Stimulated activated naive CD8-positive, alpha-beta T cell treated with anti-CD3 and anti-CD28 coated beads, Interleukin-15, Interleukin-2, amounts not matched to agents 100 ng/mL and 50 ng/mL, for 24 hours (primary cell): Measurements from ENCODE around the gene MGAT5.

Experiments used
- H3K27ac Mint-ChIP-seq: one replicate; pipeline ENCODE4 v1.8.0; 2021; ENCODE audit warnings: mild to moderate bottlenecking, mixed read lengths
- H3K27me3 Mint-ChIP-seq: one replicate; pipeline ENCODE4 v1.8.0; 2021; ENCODE audit warnings: mixed read lengths
- H3K36me3 Mint-ChIP-seq: one replicate; pipeline ENCODE4 v1.8.0; 2021; ENCODE audit warnings: low read depth, mixed read lengths
- H3K4me1 Mint-ChIP-seq: one replicate; pipeline ENCODE4 v1.8.0; 2021; ENCODE audit warnings: low read depth, mixed read lengths
- H3K4me3 Mint-ChIP-seq: one replicate; pipeline ENCODE4 v1.8.0; 2021; ENCODE audit warnings: mild to moderate bottlenecking, mixed read lengths
- H3K9me3 Mint-ChIP-seq: one replicate; pipeline ENCODE4 v1.8.0; 2021; ENCODE audit warnings: mixed read lengths

The MGAT5 gene

DNA sequence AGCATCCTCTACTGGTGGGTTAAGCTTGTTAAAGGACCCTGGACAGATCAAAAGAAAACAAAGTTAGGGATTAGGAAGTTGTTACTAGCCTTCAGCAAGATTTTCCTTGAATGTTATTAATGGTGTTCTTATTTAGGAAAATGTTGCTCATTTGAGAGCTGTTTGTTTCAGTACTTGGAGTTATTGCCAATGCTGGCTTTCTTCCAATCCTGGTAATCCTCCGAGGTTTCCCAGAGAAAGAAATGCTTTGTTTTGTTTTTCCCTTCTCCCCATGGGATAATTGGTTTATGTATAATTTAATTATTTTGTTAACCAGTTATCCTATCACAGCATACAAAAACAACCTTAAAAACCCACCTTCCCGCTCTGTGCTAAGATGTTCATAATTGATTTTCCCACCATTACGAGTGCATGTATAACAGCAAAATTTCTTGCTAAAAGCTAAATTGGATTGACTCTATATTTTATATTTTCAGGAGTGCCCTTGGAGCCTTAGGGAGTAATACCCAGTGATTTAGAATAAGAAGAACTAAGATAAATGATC is 79.8 kb downstream of the MGAT5 start:
- peaks cover 7% of the 10 kb centered on the region for H3K9me3 Mint-ChIP-seq
- no peak overlapping the region for H3K4me3 Mint-ChIP-seq
- H3K36me3 Mint-ChIP-seq: peaks cover 47% of the 10 kb centered on the region
- H3K4me1 Mint-ChIP-seq: peaks cover 4% of the 10 kb centered on the region
- no peaks in the 10 kb centered on the region for H3K27me3 Mint-ChIP-seq
- no peak overlapping the region for H3K27ac Mint-ChIP-seq

DNA sequence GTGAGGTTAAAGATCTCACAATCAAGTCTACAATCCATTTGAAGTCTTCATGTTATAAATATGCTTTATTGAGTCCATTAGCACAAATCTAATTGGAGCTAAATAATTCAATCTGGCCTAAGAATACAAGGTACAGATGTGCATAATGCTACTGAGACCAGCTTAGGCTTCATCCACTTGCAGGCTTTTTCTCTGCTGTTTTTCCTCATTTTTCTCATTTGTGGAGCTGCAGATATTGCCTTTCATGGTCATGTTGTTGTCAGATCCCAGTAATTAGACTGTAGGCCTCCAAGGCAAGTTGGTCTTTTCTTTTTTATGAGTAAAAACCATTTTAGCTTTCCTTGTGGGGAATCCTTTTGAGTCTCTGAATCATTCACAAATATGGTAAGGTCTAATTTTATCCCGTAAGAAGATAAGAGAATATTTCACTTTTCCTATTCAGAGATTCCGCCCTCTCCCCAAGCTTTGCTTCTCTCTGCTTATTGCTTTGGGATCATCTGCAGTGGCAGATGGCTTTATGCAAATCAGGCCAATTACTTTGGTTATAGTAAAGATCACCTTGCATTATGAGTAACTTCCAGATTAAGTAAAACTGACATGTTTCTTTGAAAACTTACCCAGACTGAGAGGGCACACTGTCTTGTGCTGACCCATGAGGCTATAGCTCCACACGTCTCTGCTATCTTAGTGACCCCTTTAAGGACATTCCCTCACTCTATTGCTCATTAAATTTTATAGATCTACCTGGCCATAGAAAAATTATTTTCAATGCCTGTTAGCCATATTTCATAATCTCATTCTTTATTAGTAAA is 80.9 kb downstream of the MGAT5 start:
- H3K4me1 Mint-ChIP-seq: peaks cover 4% of the 10 kb centered on the region
- H3K9me3 Mint-ChIP-seq: peaks cover 7% of the 10 kb centered on the region
- H3K36me3 Mint-ChIP-seq: peaks cover 47% of the 10 kb centered on the region

DNA sequence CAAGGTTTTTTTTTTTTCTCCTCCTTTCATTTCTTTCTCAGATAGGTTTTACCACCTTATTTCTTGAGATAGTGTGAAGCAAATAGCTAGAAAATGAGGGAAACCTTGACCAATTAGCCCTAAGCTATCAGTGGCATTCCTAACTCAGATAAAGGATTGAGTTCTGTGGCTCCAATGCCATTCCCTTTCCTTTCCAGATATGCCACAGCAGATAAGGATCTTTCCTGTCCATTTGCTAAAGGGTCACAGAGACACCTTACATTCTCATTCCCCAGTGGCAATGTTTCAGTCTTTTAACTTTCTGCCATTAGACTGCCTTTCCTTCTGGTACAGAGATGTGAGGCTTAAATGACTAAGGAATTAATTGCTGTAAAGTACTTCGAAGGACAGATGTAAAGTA is 81.7 kb downstream of the MGAT5 start:
- no peaks in the 10 kb centered on the region for H3K27me3 Mint-ChIP-seq
- H3K36me3 Mint-ChIP-seq: peaks cover 43% of the 10 kb centered on the region
- no peak overlapping the region for H3K4me3 Mint-ChIP-seq
- no peak overlapping the region for H3K27ac Mint-ChIP-seq
- peaks cover 4% of the 10 kb centered on the region for H3K4me1 Mint-ChIP-seq
- H3K9me3 Mint-ChIP-seq: peaks cover 7% of the 10 kb centered on the region

More for the DNA sequence above, 80.9 kb downstream of the MGAT5 start:
- no peak overlapping the region for H3K27ac Mint-ChIP-seq
- no peak overlapping the region for H3K4me3 Mint-ChIP-seq
- no peaks in the 10 kb centered on the region for H3K27me3 Mint-ChIP-seq

DNA sequence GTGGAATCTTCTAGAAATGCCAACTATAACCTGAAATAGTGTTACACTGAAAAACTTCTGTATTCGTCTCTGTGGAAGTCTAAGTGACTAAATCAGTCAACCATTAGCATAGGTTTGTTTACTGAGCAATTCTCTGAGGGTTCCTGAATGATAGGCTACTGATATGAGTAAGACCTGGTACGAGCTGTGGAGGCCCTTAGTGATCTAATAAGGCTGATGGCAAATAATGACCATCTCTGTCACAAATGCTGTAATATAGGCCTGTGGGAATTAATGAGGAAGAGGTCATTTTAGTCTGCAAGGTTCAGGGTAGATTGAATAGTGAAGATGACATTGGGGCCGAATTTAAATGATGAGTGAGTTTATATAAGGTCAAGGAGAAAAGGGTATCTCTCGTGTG is 82.5 kb downstream of the MGAT5 start:
- Mint-ChIP-seq H3K4me3 (no peak overlapping the region), H3K27ac (no peak overlapping the region), H3K9me3 (peaks cover 4% of the 10 kb centered on the region), H3K4me1 (peaks cover 4% of the 10 kb centered on the region), H3K36me3 (peaks cover 42% of the 10 kb centered on the region), H3K27me3 (no peaks in the 10 kb centered on the region)

DNA sequence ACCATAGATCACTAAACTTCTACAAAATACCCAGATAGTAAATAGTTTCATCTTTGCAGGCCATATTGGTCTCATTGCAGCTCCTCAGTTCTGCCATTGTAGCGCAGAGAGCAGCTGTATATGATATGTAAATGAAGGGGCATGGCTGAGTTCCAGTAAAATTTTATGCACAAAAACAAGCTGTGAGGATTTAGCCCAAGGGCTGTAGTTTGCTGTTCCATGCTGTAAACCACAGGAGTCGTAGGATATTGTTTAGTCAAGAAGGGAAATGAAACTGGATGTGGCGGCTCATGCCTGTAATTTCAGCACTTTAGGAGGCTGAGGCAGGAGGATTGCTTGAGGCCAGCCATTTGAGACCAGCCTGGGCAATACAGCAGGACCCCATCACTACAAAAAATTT is 83.0 kb downstream of the MGAT5 start:
- Mint-ChIP-seq H3K4me3 (no peak overlapping the region), H3K9me3 (no peaks in the 10 kb centered on the region), H3K27ac (no peak overlapping the region), H3K27me3 (no peaks in the 10 kb centered on the region), H3K36me3 (peaks cover 44% of the 10 kb centered on the region), H3K4me1 (peaks cover 4% of the 10 kb centered on the region)

DNA sequence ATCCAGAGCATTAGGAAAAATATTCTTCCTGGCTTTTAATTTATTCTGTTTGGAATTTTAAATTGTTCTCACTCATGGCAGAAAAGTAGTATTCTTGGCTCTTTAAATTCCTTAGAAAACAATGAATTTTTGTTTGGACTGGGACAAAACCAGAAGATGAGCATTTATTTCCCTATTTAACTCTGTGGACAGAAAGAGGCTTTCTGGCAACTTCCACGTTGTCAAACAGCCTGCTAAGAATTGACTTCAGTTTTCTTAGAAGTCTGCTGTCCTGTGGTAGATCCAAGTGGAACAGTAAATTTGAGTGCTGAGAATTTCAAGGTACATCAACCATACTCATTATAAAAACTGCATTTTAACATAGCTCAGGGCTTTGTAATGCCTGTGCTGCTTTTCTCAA is 83.8 kb downstream of the MGAT5 start:
- no peak overlapping the region for H3K27ac Mint-ChIP-seq
- H3K4me3 Mint-ChIP-seq: no peak overlapping the region
- H3K27me3 Mint-ChIP-seq: no peaks in the 10 kb centered on the region
- peaks cover 47% of the 10 kb centered on the region for H3K36me3 Mint-ChIP-seq
- H3K9me3 Mint-ChIP-seq: no peaks in the 10 kb centered on the region
- peaks cover 4% of the 10 kb centered on the region for H3K4me1 Mint-ChIP-seq

DNA sequence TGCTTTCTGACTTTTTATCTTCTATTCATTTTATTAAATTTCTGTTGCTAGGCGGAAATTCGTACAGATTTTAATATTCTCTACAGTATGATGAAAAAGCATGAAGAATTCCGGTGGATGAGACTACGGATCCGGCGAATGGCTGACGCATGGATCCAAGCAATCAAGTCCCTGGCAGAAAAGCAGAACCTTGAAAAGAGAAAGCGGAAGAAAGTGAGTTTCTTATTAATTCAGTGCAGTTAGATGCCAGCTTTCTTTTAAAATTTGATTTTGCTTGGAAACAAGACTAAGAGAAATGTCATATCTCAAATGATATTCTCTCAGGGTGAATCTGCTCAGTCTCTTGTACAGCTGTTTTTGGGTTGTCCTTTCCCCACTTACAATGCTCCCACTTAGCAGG is 84.3 kb downstream of the MGAT5 start:
- H3K27me3 Mint-ChIP-seq: no peaks in the 10 kb centered on the region
- no peak overlapping the region for H3K4me3 Mint-ChIP-seq
- peaks cover 52% of the 10 kb centered on the region for H3K36me3 Mint-ChIP-seq
- H3K4me1 Mint-ChIP-seq: peaks cover 4% of the 10 kb centered on the region
- no peaks in the 10 kb centered on the region for H3K9me3 Mint-ChIP-seq
- no peak overlapping the region for H3K27ac Mint-ChIP-seq

DNA sequence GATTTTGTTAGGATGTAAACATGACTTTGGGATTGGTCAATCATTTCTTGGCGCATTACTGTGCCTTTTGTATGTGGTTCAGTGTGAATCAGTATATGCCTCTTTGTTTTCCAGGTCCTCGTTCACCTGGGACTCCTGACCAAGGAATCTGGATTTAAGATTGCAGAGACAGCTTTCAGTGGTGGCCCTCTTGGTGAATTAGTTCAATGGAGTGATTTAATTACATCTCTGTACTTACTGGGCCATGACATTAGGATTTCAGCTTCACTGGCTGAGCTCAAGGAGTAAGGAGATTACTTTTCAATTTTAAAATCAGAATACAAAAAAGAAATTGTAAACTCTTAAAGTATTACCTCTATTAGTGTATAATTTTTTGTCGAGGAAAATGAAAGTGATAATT is 87.6 kb downstream of the MGAT5 start:
- Mint-ChIP-seq H3K27me3 (no peaks in the 10 kb centered on the region), H3K27ac (no peak overlapping the region), H3K36me3 (peaks cover 76% of the 10 kb centered on the region), H3K4me3 (no peak overlapping the region), H3K4me1 (peaks cover 2% of the 10 kb centered on the region), H3K9me3 (no peaks in the 10 kb centered on the region)

DNA sequence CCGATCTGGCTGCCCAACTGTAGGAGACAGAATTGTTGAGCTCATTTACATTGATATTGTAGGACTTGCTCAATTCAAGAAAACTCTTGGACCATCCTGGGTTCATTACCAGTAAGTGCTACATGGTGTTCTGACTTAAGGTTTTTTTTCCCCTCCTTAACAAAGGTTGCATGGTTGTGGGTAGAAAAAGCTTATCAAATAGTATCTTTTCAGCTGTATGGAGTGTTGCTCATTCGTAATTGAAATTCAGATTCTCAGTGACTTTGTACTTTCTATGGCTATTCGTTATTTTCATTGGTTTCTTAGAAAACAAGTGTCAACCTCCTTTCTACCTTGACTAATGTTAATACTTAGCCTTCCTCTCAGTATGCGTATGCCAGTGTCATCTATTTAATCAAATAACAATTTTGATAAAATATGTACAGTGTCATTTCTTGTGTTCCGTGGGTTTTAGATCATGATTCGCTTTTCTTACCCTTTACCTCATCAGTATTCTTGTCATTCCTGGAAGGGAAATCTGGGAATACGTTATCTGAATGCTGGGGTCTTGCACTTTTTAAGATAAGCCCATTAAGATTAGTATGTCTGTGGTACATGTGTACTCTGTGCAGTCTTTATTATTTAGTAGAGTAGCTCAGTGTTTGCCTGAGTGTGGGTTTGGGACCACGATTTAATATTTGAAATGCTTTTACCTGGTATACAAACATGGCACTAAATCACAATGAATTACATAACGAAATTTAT is 91.3 kb downstream of the MGAT5 start:
- Mint-ChIP-seq H3K4me1 (peaks cover 4% of the 10 kb centered on the region), H3K27me3 (no peaks in the 10 kb centered on the region), H3K4me3 (no peak overlapping the region), H3K27ac (no peak overlapping the region), H3K9me3 (no peaks in the 10 kb centered on the region), H3K36me3 (peaks cover 65% of the 10 kb centered on the region)

DNA sequence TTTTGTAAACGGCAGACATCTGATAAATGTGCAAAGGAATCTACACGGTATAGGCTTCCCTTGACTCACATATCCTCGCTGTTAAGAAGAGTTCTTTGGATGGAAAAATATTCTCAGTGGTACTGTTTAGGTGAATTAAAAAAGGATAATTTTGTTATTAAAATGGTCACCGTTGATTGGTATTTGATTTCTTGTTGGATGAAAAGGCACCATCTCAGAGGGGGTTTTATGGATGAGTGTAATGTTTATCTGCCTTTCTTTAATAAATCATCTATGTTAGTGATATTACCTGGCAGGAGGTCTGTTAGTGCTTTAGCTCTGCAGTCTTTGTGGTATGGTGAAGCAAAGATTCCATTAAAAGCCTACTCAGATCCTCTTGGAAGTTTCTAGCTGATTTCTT is 92.3 kb downstream of the MGAT5 start:
- Mint-ChIP-seq H3K27ac (no peak overlapping the region), H3K9me3 (no peaks in the 10 kb centered on the region), H3K36me3 (peaks cover 69% of the 10 kb centered on the region), H3K4me3 (no peak overlapping the region), H3K4me1 (peaks cover 4% of the 10 kb centered on the region), H3K27me3 (no peaks in the 10 kb centered on the region)

DNA sequence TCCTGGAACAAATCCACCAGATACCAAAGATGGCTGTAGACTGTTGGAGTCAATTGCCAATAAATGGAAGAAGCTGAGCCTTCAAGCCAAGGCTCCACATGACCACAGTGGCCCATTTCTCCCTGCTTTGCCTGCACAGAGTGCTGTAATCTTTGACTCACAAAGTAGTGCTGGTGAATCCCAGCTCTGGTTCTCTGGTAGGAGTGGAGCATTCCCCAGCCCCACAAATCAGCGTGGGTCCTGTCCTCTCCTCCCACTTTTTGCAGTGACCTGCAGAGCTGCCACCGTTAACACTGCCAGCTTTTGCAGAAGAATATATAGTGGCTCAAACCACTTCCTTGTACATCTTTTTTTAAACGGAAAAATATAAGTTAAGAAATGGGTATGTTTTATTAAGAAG is 93.9 kb downstream of the MGAT5 start:
- H3K27ac Mint-ChIP-seq: no peak overlapping the region
- H3K27me3 Mint-ChIP-seq: no peaks in the 10 kb centered on the region
- H3K4me3 Mint-ChIP-seq: no peak overlapping the region

DNA sequence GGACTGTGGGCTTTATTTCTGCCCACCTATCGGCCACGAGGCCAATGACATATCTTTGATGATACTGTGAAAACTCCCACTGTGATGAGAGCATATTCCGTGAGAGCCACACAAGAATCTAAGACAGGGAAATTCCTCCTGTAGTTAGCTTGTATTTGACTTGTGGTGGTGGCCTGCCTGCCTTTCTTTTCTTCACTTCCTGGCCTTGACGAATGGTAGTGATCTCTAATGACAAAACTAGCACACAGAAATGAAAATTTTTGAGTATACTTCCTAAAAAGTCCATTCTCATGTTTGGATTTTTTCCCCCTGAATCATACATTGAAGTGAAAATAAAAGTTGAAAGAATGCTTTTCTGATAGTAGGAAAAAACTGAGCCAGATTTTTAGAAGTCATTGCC is 94.4 kb downstream of the MGAT5 start:
- H3K27me3 Mint-ChIP-seq: no peaks in the 10 kb centered on the region
- no peak overlapping the region for H3K27ac Mint-ChIP-seq
- H3K9me3 Mint-ChIP-seq: no peaks in the 10 kb centered on the region
- peaks cover 4% of the 10 kb centered on the region for H3K4me1 Mint-ChIP-seq
- no peak overlapping the region for H3K4me3 Mint-ChIP-seq
- peaks cover 68% of the 10 kb centered on the region for H3K36me3 Mint-ChIP-seq

More for the DNA sequence above, 93.9 kb downstream of the MGAT5 start:
- H3K36me3 Mint-ChIP-seq: peaks cover 69% of the 10 kb centered on the region
- no peaks in the 10 kb centered on the region for H3K9me3 Mint-ChIP-seq
- peaks cover 4% of the 10 kb centered on the region for H3K4me1 Mint-ChIP-seq

DNA sequence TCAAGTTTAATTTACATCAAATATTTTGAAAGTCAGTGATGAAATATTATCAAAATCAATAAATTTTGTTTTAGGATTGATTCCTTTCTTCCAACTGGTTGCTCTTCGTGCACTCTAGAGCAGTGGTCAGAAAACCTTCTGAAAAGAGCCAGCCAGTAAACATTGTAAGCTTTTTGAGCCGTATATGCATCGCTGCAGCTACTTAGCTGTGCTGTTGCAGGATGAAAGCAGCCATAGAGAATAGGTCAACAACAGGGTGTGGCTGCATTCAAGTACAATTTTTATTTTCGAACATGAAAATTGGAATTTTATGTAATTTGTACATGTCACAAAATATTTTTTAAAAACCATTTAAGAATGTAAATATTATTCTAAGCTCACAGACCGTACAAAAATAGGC is 94.9 kb downstream of the MGAT5 start:
- no peak overlapping the region for H3K27ac Mint-ChIP-seq
- peaks cover 4% of the 10 kb centered on the region for H3K4me1 Mint-ChIP-seq
- H3K36me3 Mint-ChIP-seq: peaks cover 67% of the 10 kb centered on the region
- no peak overlapping the region for H3K4me3 Mint-ChIP-seq
- H3K9me3 Mint-ChIP-seq: no peaks in the 10 kb centered on the region
- H3K27me3 Mint-ChIP-seq: no peaks in the 10 kb centered on the region

DNA sequence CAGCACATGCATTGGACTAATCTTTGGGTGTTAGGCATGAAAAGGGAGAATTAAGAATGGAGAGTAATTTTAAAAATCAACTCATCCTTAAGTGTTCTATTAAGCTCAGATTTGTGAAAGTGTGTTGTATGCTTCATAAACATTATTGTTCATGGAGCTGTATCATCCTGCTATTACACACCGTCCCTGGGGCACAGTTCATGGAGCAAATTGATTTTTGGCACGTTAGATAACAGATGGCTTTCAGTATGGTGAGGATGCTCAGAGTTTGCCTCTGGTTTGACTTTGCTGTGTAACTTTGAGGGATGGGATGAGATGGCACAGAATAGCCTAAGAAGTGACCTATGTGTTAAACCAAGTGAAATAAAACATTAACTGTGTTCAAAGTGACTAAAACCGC is 97.1 kb downstream of the MGAT5 start:
- H3K4me3 Mint-ChIP-seq: no peak overlapping the region
- H3K9me3 Mint-ChIP-seq: no peaks in the 10 kb centered on the region
- H3K27ac Mint-ChIP-seq: no peak overlapping the region
- no peaks in the 10 kb centered on the region for H3K27me3 Mint-ChIP-seq
- peaks cover 61% of the 10 kb centered on the region for H3K36me3 Mint-ChIP-seq
- H3K4me1 Mint-ChIP-seq: peaks cover 4% of the 10 kb centered on the region

DNA sequence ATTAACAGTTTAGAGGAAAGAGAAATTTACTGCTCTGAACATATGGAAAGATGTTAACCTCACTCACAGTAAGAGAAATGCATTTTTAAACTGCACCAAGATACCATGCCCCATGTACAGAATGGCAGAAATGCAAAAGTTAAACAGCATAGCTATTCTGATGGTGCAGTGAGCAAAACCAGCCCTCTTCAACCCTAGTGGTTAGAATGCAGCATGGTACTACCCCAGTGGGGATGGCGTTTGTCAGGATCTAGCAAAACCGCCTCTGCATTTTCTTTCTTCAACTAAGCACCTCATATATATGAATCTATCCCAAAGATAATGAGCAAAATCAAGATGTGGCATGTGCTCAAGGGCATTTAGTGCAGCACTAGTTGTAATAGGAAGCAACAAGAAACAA is 98.0 kb downstream of the MGAT5 start:
- Mint-ChIP-seq H3K9me3 (no peaks in the 10 kb centered on the region), H3K27me3 (no peaks in the 10 kb centered on the region), H3K4me1 (peaks cover 4% of the 10 kb centered on the region), H3K4me3 (no peak overlapping the region), H3K36me3 (peaks cover 61% of the 10 kb centered on the region), H3K27ac (no peak overlapping the region)
